SH-SY5Y (cell line): ENCODE data around the gene DACH2.

Source experiments
- GATA2 ChIP-seq: IDR thresholded peaks from 2 replicates; pipeline ENCODE4 v1.6.1; 2011; ENCODE audit warnings: mild to moderate bottlenecking, low read depth, low read length
- GATA3 ChIP-seq: IDR thresholded peaks from 2 replicates; pipeline ENCODE4 v1.6.1; 2011; ENCODE audit warnings: low read depth, mild to moderate bottlenecking, low read length, moderate library complexity

DNA sequence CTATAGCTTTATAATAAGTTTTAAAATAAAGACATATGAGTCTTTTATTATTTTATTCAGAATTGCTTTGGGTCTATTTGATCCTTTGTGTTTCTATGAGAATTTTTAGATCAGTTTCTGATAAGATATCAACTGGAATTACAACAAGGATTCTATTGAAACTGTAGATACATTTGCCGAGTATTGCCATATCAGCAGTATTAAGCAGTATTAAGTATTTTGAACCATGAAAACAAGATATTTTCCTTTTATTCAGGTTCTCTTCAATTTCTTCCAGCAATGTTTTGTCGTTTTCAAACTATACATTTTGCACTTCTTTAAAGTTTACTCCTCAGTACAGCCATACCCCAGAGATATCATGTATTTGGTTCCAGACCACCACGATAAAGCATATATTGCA lies 598.8 kb downstream of the DACH2 start:
- TF ChIP-seq GATA2 (no peak), GATA3 (no peak)
